ENCODE data around the gene BLOC1S6.

The BLOC1S6 gene, protein sequence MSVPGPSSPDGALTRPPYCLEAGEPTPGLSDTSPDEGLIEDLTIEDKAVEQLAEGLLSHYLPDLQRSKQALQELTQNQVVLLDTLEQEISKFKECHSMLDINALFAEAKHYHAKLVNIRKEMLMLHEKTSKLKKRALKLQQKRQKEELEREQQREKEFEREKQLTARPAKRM

GRCh38 chr15:45587095-45587862 is at the start of gene BLOC1S6:
BLOC1S6 (plus strand) TSS chr15:45587379; CDS start chr15:45587444, 65 bp downstream.
- peaks cover 4% of the 10 kb centered on the region for H3K36me3 ChIP-seq
- DNase-seq, result peak; percentile 91
- peak within 1 kb of the TSS; percentile 87 for H3K4me3 ChIP-seq (ENCODE audit: low read depth, low read length)
- TF ChIP-seq CTCF (IDR thresholded peaks at IDR 0.05; ENCODE audit: low read depth, low read length), result no peak
- peak within 1 kb of the TSS; percentile 96 for H3K27ac ChIP-seq
- H3K9me3 ChIP-seq (ENCODE audit: severe bottlenecking), result no peaks in the 10 kb centered on the region
- H3K27me3 ChIP-seq (ENCODE audit: insufficient read depth, low read depth, severe bottlenecking), result no peaks in the 10 kb centered on the region

DNA sequence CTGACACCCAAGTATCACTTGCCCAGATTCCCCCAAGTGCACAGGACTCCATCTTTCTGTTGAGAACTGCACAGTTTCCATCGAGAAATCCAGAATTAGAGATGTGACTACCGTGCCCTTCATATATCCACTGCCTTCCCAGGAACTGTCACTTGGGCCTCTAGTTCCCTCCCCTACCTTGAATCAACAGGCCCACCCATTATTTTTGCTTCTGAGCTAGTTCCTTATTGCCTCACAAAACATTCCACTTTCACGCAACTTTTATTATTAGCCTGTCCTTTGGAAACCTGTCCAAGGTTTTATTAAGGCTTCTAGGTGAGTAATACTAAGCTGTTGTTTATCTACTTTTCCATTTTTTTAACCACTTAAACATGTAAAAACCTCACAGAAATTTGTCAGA is 47.5 kb upstream of the BLOC1S6 start:
- no peaks in the 10 kb centered on the region for H3K36me3 ChIP-seq
- no peak overlapping the region for H3K4me3 ChIP-seq (ENCODE audit: low read depth, low read length)
- H3K27ac ChIP-seq, result no peak overlapping the region
- no peaks in the 10 kb centered on the region for H3K9me3 ChIP-seq (ENCODE audit: severe bottlenecking)
- H3K27me3 ChIP-seq (ENCODE audit: insufficient read depth, low read depth, severe bottlenecking), result no peaks in the 10 kb centered on the region
- DNase-seq, result no peak
- TF ChIP-seq CTCF (IDR thresholded peaks at IDR 0.05; ENCODE audit: low read depth, low read length), result no peak

- no peak for TF ChIP-seq CTCF (IDR thresholded peaks at IDR 0.05; ENCODE audit: low read depth, low read length)
- H3K9me3 ChIP-seq (ENCODE audit: severe bottlenecking), result no peaks in the 10 kb centered on the region
- H3K4me3 ChIP-seq (ENCODE audit: low read depth, low read length), result no peak overlapping the region
- no peaks in the 10 kb centered on the region for H3K36me3 ChIP-seq
- H3K27ac ChIP-seq, result no peak overlapping the region
- H3K27me3 ChIP-seq (ENCODE audit: insufficient read depth, low read depth, severe bottlenecking), result no peaks in the 10 kb centered on the region
- no peak for DNase-seq
These were observed 46.6 kb upstream of the BLOC1S6 start for GRCh38 chr15:45540531-45540930.

DNA sequence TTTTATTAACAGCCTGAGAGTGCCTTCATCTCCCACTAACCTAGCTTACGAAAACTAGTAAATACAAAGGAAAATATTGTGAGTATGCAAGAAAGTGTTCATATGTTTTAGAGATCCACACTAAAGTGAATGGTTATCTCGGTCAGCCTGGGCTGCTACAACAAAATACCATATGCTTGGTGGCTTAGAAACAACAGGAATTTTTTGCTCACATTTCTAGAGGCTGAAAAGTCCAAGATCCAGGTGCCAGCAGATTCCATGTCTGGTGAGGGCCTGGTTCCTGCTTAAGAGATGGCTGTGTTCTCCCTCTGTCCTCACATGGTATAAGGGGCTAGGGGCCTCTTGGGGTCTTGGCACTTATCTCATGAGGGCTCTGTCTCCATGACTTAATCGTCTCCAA is 44.1 kb upstream of the BLOC1S6 start:
- Histone ChIP-seq H3K27ac (no peak overlapping the region), H3K4me3 (ENCODE audit: low read depth, low read length) (no peak overlapping the region), H3K36me3 (no peaks in the 10 kb centered on the region), H3K27me3 (ENCODE audit: insufficient read depth, low read depth, severe bottlenecking) (no peaks in the 10 kb centered on the region), H3K9me3 (ENCODE audit: severe bottlenecking) (no peaks in the 10 kb centered on the region)
- no peak for TF ChIP-seq CTCF (IDR thresholded peaks at IDR 0.05; ENCODE audit: low read depth, low read length)
- DNase-seq, result no peak

- TF ChIP-seq CTCF (IDR thresholded peaks at IDR 0.05; ENCODE audit: low read depth, low read length), result no peak
- no peaks in the 10 kb centered on the region for H3K9me3 ChIP-seq (ENCODE audit: severe bottlenecking)
These were observed 42.7 kb upstream of the BLOC1S6 start for GRCh38 chr15:45544266-45545023.

More at GRCh38 chr15:45544266-45545023, 42.7 kb upstream of the BLOC1S6 start:
- H3K27me3 ChIP-seq (ENCODE audit: insufficient read depth, low read depth, severe bottlenecking), result no peaks in the 10 kb centered on the region
- no peaks in the 10 kb centered on the region for H3K36me3 ChIP-seq
- H3K4me3 ChIP-seq (ENCODE audit: low read depth, low read length), result no peak overlapping the region
- DNase-seq, result no peak
- no peak overlapping the region for H3K27ac ChIP-seq

All from WERI-Rb-1 (cell line).